HCT116 (cell line): ENCODE data around the gene OTUD7B.

Experiments used
- CBX3 ChIP-seq: IDR thresholded peaks from 2 replicates; pipeline ENCODE4 v1.6.1; 2012; ENCODE audit warnings: low read depth
- EZH2 ChIP-seq: fragments of 200-600 bp; sonication (generic); IDR thresholded peaks from 2 replicates; pipeline ENCODE4 v1.6.1; 2017; ENCODE audit warnings: antibody characterized with exemption, mixed run types
- EZH2phosphoT487 ChIP-seq: fragments of 200-600 bp; IDR thresholded peaks from 2 replicates; pipeline ENCODE4 v1.6.1; 2018; ENCODE audit warnings: antibody characterized with exemption, borderline replicate concordance
- FOSL1 ChIP-seq: IDR thresholded peaks from 2 replicates; pipeline ENCODE4 v1.6.1; 2012; ENCODE audit warnings: low read depth
- POLR2A ChIP-seq: IDR thresholded peaks from 2 replicates; pipeline ENCODE4 v1.7.0; 2011; ENCODE audit warnings: borderline replicate concordance; ENCODE audit not compliant: insufficient read depth, insufficient read length; ENCODE audit errors: extremely low read depth
- RAD21 ChIP-seq: IDR thresholded peaks from 2 replicates; pipeline ENCODE4 v1.6.1; 2012; ENCODE audit warnings: low read depth, mild to moderate bottlenecking
- SP1 ChIP-seq: IDR thresholded peaks from 2 replicates; pipeline ENCODE4 v1.6.1; 2012; ENCODE audit warnings: low read depth
- ZNF274 ChIP-seq: fragments of 200-500 bp; sonication (Bioruptor generic); IDR thresholded peaks from 2 replicates; pipeline ENCODE4 v1.6.1; 2014; ENCODE audit warnings: mild to moderate bottlenecking, low read depth, low read length, inconsistent platforms
- TF ChIP-seq, protein P1 (sequence below): IDR thresholded peaks from 2 replicates; pipeline ENCODE4 v1.6.1; 2012
- TF ChIP-seq, protein P2 (sequence below), 3 experiments: fragments of 200-600 bp in 1 of 3; sonication (generic) in 1 of 3; IDR thresholded peaks in 2 of 3; conservative IDR thresholded peaks in 1 of 3; 2 replicates each; pipeline ENCODE4 v1.5.1; 2012 to 2017; ENCODE audit warnings: low read depth in 2 of 3, low read length in 2 of 3, antibody characterized with exemption in 1 of 3, borderline replicate concordance in 1 of 3, control low read depth in 1 of 3, mild to moderate bottlenecking in 1 of 3, mixed read lengths in 1 of 3, mixed run types in 1 of 3, moderate library complexity in 1 of 3; ENCODE audit not compliant: insufficient read depth in 1 of 3

DNA sequence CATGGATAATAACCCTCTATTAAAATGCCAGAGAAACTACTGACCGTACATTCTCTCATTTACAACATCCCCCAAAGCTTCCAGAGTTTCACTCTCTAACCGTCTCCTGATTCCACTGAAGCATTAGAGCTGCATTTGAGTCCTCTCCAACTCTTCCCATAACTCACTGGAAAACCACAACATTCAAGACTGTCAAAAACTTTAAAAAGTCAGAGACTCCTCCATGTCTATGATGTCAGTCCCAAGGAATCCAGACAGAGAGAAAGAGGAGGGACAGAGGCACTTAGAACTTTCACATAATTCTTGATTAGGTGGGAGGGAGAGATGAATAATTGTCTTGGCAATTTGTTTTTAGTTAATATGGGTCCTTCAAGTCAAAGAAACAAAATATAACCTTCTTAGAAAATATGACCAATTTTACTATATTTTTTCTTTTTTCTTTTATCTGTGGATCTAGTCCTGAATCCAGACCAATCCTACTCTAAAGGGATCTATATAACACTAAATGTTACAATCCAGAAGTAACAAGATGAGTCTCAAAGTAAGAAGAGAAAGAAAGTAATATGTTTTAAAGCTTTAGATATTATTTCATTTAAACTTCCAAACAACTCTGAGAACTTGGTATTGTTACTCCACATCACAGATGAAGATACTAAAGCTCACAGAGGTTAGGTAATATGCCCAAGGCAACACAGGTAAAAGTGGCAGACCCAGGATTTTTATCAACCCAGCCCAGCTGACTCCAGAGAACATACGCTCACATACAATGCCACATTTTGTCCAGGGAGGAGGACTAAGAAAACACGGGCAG lies 23.8 kb downstream of the OTUD7B start:
- no peak for TF ChIP-seq POLR2A
- TF ChIP-seq, protein P1, sequence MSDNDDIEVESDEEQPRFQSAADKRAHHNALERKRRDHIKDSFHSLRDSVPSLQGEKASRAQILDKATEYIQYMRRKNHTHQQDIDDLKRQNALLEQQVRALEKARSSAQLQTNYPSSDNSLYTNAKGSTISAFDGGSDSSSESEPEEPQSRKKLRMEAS = no peak
- TF ChIP-seq, protein P2, sequence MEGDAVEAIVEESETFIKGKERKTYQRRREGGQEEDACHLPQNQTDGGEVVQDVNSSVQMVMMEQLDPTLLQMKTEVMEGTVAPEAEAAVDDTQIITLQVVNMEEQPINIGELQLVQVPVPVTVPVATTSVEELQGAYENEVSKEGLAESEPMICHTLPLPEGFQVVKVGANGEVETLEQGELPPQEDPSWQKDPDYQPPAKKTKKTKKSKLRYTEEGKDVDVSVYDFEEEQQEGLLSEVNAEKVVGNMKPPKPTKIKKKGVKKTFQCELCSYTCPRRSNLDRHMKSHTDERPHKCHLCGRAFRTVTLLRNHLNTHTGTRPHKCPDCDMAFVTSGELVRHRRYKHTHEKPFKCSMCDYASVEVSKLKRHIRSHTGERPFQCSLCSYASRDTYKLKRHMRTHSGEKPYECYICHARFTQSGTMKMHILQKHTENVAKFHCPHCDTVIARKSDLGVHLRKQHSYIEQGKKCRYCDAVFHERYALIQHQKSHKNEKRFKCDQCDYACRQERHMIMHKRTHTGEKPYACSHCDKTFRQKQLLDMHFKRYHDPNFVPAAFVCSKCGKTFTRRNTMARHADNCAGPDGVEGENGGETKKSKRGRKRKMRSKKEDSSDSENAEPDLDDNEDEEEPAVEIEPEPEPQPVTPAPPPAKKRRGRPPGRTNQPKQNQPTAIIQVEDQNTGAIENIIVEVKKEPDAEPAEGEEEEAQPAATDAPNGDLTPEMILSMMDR (IDR thresholded peaks at IDR 0.05 in 2 of 3, conservative IDR thresholded peaks at IDR 0.05 in 1 of 3; ENCODE audit: borderline replicate concordance in 1 of 3, insufficient read depth in 1 of 3, low read depth in 2 of 3, low read length in 2 of 3) = no peak
- TF ChIP-seq ZNF274 = no peak
- no peak for TF ChIP-seq SP1
- TF ChIP-seq CBX3 = no peak
- no peak for TF ChIP-seq RAD21
- no peak for TF ChIP-seq EZH2
- TF ChIP-seq EZH2phosphoT487 = no peak
- TF ChIP-seq FOSL1 = no peak
